ENCODE data around the gene RAB21.
A peak's percentile ranks its signal among the peaks of the same experiment; 100 is the strongest.

The RAB21 gene

GRCh38 chr12:71730936-71731335 lies 23.7 kb upstream of the RAB21 start:
- TF ChIP-seq CTCF (IDR thresholded peaks at IDR 0.05; ENCODE audit: low read depth, low read length), result no peak
- no peak for DNase-seq
- Histone ChIP-seq H3K27ac (no peak overlapping the region), H3K36me3 (no peaks in the 10 kb centered on the region), H3K4me3 (ENCODE audit: low read depth, low read length) (no peak overlapping the region), H3K27me3 (ENCODE audit: insufficient read depth, low read depth, severe bottlenecking) (no peaks in the 10 kb centered on the region), H3K9me3 (ENCODE audit: severe bottlenecking) (no peaks in the 10 kb centered on the region)

GRCh38 chr12:71731439-71732356 lies 23.0 kb upstream of the RAB21 start:
- Histone ChIP-seq H3K36me3 (no peaks in the 10 kb centered on the region), H3K27ac (no peak overlapping the region), H3K4me3 (ENCODE audit: low read depth, low read length) (no peak overlapping the region), H3K9me3 (ENCODE audit: severe bottlenecking) (no peaks in the 10 kb centered on the region), H3K27me3 (ENCODE audit: insufficient read depth, low read depth, severe bottlenecking) (no peaks in the 10 kb centered on the region)
- 0 out of 2 replicates have a peak, but pooled peaks have one; percentile 35 for TF ChIP-seq CTCF (IDR thresholded peaks at IDR 0.05; ENCODE audit: low read depth, low read length)
- DNase-seq, result peak; percentile 30

GRCh38 chr12:71732357-71732712 lies 22.3 kb upstream of the RAB21 start:
- H3K4me3 ChIP-seq (ENCODE audit: low read depth, low read length), result no peak overlapping the region
- TF ChIP-seq CTCF (IDR thresholded peaks at IDR 0.05; ENCODE audit: low read depth, low read length), result no peak

GRCh38 chr12:71737197-71737596 lies 17.5 kb upstream of the RAB21 start:
- no peaks in the 10 kb centered on the region for H3K36me3 ChIP-seq
- no peak for TF ChIP-seq CTCF (IDR thresholded peaks at IDR 0.05; ENCODE audit: low read depth, low read length)
- H3K4me3 ChIP-seq (ENCODE audit: low read depth, low read length), result no peak overlapping the region
- no peaks in the 10 kb centered on the region for H3K27me3 ChIP-seq (ENCODE audit: insufficient read depth, low read depth, severe bottlenecking)
- DNase-seq, result no peak
- no peak overlapping the region for H3K27ac ChIP-seq
- H3K9me3 ChIP-seq (ENCODE audit: severe bottlenecking), result no peaks in the 10 kb centered on the region

More at GRCh38 chr12:71732357-71732712, 22.3 kb upstream of the RAB21 start:
- Histone ChIP-seq H3K36me3 (no peaks in the 10 kb centered on the region), H3K27me3 (ENCODE audit: insufficient read depth, low read depth, severe bottlenecking) (no peaks in the 10 kb centered on the region), H3K27ac (no peak overlapping the region), H3K9me3 (ENCODE audit: severe bottlenecking) (no peaks in the 10 kb centered on the region)
- DNase-seq, result no peak

- Histone ChIP-seq H3K36me3 (no peaks in the 10 kb centered on the region), H3K27ac (no peak overlapping the region), H3K27me3 (ENCODE audit: insufficient read depth, low read depth, severe bottlenecking) (no peaks in the 10 kb centered on the region), H3K9me3 (ENCODE audit: severe bottlenecking) (no peaks in the 10 kb centered on the region), H3K4me3 (ENCODE audit: low read depth, low read length) (no peak overlapping the region)
- TF ChIP-seq CTCF (IDR thresholded peaks at IDR 0.05; ENCODE audit: low read depth, low read length), result no peak
- DNase-seq, result no peak
These were observed 11.7 kb upstream of the RAB21 start for GRCh38 chr12:71742998-71743397.
